Activated naive CD4-positive, alpha-beta T cell (primary cell): ENCODE results near the gene GEN1.
A peak's percentile ranks its signal among the peaks of the same experiment; 100 is the strongest.
"Not testable (repeated sequence)": the region's sequence is repeated elsewhere in the genome, so short reads cannot be mapped to it uniquely, and the experiment has no call there.

ENCODE experiments used
- DNase-seq, 4 experiments: peaks; one replicate each; lab custom pipeline; 2025; lab: John Stamatoyannopoulos, UW

Gene GEN1

GRCh38 chr2:17823646-17824045 lies 69.7 kb downstream of the GEN1 start:
- not testable (repeated sequence) for DNase-seq

GRCh38 chr2:17827316-17827715 lies 73.4 kb downstream of the GEN1 start:
- no peak for DNase-seq

GRCh38 chr2:17827785-17828184 lies 73.8 kb downstream of the GEN1 start:
- no peak for DNase-seq

- DNase-seq: peak in 2 of 4 experiments; percentile 4 to 5
Observed at GRCh38 chr2:17830053-17831034, 76.4 kb downstream of the GEN1 start.

GRCh38 chr2:17835516-17835915 lies 81.6 kb downstream of the GEN1 start:
- no peak for DNase-seq
